ENCODE results near the gene HGFAC.
A peak's percentile ranks its signal among the peaks of the same experiment; 100 is the strongest.
"Not testable (repeated sequence)": the region's sequence is repeated elsewhere in the genome, so short reads cannot be mapped to it uniquely, and the experiment has no call there.

The HGFAC gene

DNA sequence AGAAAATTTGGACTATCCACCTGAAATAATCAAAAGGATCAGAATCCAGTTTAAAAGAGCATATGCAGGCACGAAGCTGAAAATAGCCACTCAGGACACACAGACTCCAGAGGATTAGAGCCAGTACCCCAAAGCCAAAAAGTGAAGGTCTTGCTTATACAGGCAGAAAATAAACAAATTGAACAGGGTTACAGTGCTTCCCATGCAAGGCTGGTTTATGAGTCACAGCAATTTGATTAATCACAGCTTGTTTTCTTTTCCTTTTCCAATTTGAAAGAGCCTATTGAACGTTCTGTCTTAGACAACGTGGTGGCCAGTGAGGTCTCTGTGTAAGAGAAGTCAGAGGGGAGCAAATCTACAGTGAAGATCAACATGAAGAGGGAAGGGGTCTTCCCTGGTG lies 10.2 kb downstream of the HGFAC start:
- no peak for DNase-seq
- intact Hi-C loops (cut with DNase I): no loop called here

DNA sequence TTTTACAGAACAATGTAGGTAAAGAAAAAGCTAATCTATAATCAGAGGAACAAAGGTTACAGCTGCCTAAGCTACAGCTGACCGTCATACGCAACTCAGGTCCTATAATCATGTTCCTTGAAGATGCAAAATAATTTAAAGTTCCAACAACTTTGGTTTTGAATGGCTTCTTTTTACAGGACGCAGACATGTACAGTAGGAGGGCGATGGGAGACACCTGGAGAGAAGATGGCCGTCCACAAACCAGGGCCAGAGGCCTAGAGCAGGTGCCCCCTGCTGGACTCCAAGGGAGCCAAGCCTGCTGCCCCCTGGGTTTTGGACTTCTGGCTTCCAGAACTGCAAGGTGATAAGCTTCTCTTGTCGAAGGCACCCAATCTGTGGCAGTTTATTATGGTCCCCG lies 10.6 kb downstream of the HGFAC start:
- peak in 2 of 10 donors; percentile 17 to 44 for DNase-seq

DNA sequence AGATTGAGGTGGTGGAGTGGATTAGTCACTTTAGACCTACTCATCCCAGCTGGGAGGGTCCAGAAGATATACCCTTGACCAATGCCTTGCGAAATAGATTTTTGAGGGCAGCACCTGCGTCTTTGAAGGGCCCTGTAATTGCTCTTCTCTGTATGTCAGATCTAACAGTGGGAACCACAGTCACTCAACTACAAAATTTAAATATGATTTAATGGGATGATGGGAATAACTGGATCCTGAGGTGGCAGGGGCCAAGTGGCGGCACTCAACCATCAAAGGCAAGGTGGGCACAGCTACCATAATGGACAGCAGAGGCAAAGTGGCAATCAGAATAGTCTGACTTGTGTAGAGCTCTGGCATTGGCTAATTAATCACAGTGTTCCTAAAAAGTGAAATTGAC lies 13.8 kb downstream of the HGFAC start:
- peak in 1 of 10 donors; percentile 9 for DNase-seq
- intact Hi-C loops (cut with DNase I): not testable (repeated sequence)

More for the DNA sequence above, 10.6 kb downstream of the HGFAC start:
- intact Hi-C loops (cut with DNase I): no loop called here

- intact Hi-C loops (cut with DNase I): no loop called here
- no peak for DNase-seq
Observed at GRCh38 chr4:3458371-3458770, 16.6 kb downstream of the HGFAC start.

DNA sequence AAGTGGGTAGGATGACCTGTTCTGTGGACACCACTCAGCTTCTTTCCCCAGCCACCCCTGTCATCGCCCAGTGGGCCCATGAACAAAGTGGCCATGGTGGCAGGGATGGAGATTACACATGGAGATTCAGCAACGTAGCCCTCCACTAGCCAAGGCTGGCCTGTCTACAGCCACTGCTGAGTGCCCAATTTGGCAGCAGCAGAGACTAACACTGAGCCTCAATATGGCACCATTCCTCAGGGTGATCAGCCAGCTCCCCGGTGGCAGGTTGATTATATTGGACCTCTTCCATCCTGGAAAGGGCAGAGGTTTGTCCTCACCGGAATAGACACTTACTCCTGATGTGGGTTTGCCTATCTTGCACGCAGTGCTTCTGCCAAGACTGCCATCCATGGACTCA lies 17.4 kb downstream of the HGFAC start:
- intact Hi-C loops (cut with DNase I): not testable (repeated sequence)
- peak in 1 of 10 donors; percentile 52 for DNase-seq

DNA sequence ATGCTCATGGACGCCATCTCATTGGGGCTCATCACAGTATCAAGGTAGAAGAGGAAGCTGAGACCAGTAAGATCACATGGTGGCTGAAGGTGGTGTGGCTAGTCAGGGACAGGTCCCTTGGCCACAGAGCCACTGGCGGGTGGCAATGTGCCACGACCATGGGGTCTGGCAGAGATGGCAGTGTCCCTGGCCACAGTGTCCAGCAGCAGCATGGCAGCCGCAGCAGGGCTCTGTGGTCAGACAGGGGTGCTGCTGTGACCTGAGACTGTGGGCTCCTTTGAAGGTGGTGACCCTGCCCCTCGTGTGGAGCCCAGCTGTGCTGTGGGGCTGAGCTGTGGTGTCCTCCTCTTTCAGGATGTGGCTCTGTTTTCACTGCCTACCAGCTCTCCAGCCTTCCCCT lies 19.2 kb downstream of the HGFAC start:
- intact Hi-C loops (cut with DNase I): no loop called here
- DNase-seq: peak in 2 of 10 donors; percentile 54 to 62

DNA sequence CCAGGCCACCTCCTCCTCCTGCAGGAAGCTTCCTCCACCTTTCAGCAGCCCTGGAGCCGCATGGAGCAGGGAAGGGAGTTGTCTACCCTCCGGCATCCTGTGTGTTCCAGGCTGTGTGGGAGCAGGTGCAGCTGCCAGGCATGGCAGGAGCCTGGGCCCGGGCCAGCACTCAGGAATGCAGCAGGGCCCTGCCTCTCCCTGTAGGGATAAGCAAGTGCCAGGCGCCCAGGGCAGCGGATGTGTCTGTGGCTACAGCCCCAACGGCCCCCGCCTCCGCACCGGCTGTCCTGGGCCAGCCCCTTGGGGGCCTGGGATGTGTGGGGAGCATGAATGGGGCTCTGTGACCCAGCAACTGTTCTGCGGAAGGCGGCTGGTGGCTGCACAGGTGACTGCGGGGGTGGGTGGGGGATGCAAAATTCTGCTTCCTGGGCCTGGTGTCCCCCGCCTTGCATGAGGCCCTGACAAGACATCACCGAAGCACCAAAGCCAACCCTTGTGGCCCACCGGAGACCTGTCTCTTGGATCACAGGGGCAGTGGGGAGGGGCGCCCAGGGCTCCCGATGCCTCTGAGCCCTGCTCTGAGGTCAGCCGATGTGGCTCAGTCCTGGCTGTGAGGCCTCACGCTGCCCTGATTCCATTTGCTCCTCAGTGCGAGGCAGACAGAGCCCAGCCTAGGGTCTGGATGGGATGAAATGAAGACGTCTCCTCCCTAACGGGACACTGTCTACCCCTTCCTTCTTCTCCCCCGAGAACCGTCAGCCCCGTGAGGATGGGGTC lies 19.9 kb downstream of the HGFAC start:
- peak in 8 of 10 donors; percentile 54 to 96 (median 78) for DNase-seq
- intact Hi-C loops (cut with DNase I): no loop called here

GRCh38 chr4:3462321-3462789 lies 20.6 kb downstream of the HGFAC start:
- intact Hi-C loops (cut with DNase I): no loop called here
- DNase-seq: peak in 2 of 10 donors; percentile 66 to 83

DNA sequence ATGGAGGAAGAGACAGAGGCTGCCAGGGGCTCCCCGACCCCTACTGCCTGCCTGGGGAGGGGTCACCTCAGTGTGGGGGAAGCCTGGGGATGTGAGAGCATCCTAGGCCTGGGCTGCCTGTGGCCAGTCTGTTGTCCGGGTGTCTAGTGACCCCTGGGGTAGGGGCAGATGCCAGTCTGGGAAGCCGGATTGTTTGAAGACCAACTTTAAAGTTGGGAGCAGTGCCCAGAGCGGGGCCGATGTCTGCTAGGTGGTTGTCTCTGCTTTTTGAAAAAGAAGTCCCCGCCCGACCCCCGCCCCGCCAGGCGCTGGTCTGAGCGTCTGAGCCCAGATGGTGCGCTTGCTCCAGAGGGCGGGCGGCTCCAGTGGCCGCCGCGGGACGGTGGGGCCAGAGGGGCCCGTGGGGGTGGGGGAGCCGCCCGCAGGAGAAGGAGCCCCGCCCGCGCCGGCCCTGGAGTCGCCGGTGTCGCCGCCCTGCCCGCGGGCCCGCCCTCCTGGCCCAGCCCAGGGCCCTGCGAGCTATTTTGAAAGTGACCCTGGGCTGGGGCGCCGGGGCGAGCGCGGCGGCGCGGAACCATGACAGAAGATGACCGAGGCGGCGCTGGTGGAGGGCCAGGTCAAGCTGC lies 21.1 kb downstream of the HGFAC start, which contains the start of gene DOK7:
Gene DOK7 (plus strand): TSS at position 517 of the 626 bp plus-strand sequence. CDS start 70 bp downstream, at position 587.
- DNase-seq: peak in 2 of 10 donors; percentile 55 to 72
- intact Hi-C loops (cut with DNase I): no loop called here

DNA sequence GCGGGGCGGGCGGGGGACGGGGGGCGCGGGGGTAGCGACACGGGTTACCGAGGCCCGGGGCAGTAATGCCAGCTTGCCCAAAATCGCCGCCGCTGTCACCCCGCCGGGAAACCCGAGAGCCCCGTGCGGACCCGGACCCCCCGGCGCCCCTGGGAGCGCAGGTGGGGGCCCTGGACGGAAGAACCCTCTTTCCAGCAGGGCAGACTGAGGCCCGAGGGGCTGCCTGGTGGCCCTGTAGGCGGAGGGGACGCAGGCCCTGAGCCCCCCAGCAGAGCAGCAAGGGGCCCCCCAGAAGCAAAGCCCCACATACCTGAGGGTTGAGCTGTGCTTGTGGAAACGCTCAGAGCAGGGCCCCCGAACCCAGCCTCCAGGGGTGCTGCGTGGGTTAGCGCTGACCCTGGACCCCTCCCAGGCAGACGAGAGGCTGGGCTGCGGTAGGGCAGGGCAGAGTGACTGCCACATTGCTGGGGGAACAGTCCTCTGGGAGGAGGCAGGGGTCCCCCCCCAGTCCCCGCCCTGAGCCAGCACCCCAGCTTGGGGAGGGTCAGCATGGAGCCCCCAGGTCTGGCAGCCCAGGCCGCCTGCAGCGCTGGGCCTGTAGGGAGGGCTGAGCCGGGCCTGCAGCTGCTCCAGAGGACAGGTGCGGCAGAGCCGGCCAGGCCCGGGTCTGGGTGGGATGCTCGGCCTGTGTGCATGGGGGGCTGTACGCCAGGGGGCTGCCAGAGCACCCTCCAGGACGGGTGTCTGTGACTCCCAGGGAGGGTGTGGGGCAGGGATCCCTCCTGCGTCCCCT lies 22.0 kb downstream of the HGFAC start:
- peak in 2 of 10 donors; percentile 57 to 64 for DNase-seq
- intact Hi-C loops (cut with DNase I): no loop called here

DNA sequence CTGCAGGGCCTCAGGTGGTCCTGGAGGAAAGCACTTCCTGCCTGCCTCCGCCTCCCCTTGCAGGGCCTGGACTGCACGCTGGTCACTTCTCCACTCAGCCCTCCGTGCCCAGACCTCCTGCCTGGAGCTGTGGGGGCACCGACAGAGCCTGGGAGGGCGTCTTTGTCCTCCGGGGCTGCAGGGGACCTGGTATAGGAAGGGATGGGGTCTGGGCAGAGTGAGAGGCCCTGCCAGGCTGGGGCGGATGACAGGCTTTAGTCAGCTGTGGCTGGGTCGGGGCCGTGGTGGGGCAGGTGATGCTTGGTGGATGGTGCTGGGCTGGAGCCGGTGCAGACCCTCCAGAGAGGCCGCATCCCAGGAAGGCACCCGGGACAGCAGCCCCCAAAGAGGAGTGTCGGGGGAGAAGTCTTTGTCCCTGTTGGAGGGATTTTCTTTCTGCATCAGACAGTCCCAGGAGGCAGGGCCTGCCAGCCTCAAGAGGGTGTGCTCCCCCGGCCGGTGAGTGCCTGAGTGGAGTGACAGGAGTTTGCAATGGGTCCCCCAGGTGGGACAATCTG lies 22.7 kb downstream of the HGFAC start:
- peak in 2 of 10 donors; percentile 59 to 79 for DNase-seq
- intact Hi-C loops (cut with DNase I): no loop called here

GRCh38 chr4:3464911-3465697 lies 23.3 kb downstream of the HGFAC start:
- intact Hi-C loops (cut with DNase I): no loop called here
- DNase-seq: peak in 2 of 10 donors; percentile 37 to 55

DNA sequence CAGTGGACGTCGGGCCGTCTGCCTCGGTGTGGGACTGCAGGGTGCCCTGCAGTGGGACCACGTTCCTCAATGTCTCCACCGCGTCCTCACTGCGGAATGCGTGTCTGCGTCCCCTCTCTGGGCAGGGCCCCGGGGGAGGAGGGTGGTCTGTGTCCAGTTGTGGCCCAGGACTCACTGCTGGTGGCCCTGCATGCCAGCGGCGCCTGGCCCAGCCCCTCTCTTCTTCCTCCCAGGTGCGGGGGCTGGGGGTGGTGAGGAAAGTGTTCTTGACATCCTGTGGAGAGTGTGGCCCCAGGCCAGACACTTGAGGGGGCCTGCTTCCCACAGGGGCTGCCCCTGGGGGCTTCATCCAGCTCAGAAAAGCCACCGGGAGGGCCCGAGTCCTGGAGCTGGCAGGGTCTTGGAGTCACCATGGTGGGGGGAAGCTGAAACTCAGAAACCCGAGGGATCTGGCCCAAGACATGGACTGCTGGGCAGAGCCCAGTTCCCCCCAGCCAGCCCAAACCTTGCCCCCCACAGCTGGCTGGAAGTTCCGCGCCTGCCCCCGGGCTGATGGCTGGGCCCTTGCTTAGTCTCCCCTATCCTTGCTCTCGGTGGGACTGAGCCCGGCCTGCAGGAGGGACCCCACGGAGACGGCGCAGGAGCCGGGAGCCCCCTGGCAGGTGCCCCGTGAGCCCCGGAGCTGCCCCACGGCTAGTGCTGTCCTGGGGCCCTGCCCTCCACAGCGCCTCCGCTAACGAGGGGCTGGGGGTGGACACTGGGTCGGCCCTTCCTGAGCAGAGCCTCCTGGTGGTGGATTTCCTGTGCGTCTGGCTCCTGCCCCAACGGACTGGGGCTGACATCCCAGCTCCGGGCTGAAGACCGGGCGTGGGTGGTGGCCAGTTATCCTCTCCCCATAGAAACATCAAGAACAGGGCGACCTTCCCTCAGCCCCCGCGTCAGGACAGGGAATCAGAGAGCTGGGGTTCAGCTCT lies 24.2 kb downstream of the HGFAC start:
- intact Hi-C loops (cut with DNase I): no loop called here
- DNase-seq: peak in 4 of 10 donors; percentile 6 to 80 (median 72)

DNA sequence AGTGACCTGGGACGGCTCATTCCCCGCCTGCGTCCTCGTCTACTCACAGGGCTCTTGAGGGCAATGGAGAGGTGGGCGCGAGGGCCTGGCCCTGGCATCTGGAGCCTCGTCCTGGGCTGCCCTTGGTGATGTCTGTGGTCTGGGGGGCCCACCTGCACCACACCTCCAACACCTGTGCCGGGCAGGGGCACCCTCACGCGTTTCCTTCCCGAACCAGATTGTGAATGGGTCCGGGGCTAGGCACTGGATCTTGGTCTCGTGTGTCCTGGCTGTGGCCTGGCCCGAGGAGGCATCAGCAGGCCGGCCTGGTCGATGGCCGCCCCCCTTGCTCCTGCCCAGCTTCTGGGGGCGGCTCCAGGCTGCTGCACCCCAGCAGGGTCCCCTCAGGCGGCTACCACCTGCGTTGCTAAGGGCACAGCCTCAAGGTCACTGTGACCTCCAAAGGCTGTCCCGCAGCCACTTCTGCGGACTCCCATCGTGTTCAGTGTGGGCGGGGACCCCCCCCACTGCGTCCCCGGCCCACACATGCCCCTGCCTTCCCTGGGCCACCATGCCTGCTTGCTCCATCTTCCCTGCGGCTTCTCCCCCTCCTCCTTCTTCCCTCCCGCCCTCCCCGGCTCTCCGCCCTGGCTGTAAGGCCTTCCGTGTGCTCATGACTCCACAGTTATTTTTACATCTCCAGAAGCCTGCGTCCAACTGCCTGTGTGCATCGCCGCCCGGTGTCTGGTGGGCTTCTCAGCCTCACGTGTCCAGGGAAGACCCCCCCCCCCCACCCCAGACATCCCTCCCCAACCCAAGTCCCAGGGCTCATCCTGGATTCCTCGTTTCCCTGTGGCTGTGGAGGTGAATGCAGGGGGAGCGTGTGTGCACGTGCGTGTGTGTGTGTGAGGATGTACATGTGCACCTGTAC lies 25.2 kb downstream of the HGFAC start:
- peak in 4 of 10 donors; percentile 20 to 68 (median 62) for DNase-seq
- intact Hi-C loops (cut with DNase I): no loop called here

- intact Hi-C loops (cut with DNase I): no loop called here
- peak in 4 of 10 donors; percentile 21 to 73 (median 49) for DNase-seq
Observed at GRCh38 chr4:3467601-3468031, 25.8 kb downstream of the HGFAC start.

GRCh38 chr4:3468154-3468553 lies 26.4 kb downstream of the HGFAC start:
- DNase-seq: peak in 2 of 10 donors; percentile 23 to 40
- intact Hi-C loops (cut with DNase I): no loop called here

DNA sequence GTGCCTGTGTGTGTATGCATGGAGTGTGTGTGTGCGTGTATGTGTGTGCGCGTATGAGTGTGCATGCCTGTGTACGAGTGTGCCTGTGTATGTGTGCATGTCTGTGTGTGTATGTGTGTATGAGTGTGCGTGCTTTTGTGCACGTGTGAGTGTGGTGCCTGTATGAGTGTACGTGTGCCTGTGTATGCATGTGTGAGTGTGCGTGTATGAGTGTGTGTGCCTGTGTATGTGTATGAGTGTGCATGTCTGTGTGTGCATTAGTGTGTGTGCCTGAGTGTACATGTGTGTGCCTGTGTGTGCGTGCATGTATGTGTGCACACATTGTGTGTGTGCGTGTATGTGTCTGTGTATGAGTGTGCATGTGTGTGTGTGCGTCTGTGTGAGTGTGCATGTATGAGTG lies 27.0 kb downstream of the HGFAC start:
- peak in 1 of 10 donors; percentile 21 for DNase-seq
- intact Hi-C loops (cut with DNase I): no loop called here

Data from posterior cingulate gyrus (tissue), 11 donors.